Adrenal gland (tissue), 12 donors: Measurements from ENCODE around the gene XIRP2. TPM values are rescaled to one million over a fixed set of nuclear protein-coding genes. Genes with fewer than 3 reads are reported as not detected.

Source experiments
- DNase-seq, 7 donors: peaks; one replicate each; pipeline ENCODE4 v3.0.0-alpha.2; 2019 to 2020
- H3K27ac ChIP-seq, 5 donors: fragments of 200-600 bp; sonication (generic) in 4 of 5; 1 replicate in 3 of 5; 2 replicates in 2 of 5; pipeline versions ENCODE4 v1.5.1 to v1.8.0; 2016 to 2020; ENCODE audit warnings: mild to moderate bottlenecking in 1 of 5
- H3K27me3 ChIP-seq: fragments of 200-600 bp; 2 replicates; pipeline ENCODE4 v1.8.0; 2021
- H3K36me3 ChIP-seq, 2 donors: fragments of 200-600 bp; replicated peaks in 1 of 2; 1 replicate in 1 of 2; 2 replicates in 1 of 2; pipeline versions ENCODE4 v1.5.1 to v1.8.0; 2018 to 2022
- H3K4me1 ChIP-seq, 2 donors: fragments of 200-600 bp; replicated peaks in 1 of 2; 1 replicate in 1 of 2; 2 replicates in 1 of 2; pipeline versions ENCODE4 v1.5.1 to v1.8.0; 2018 to 2021
- H3K4me3 ChIP-seq, 4 donors: fragments of 200-600 bp; sonication (generic) in 3 of 4; one replicate each; pipeline ENCODE4 v1.5.1; 2016 to 2018
- H3K9me3 ChIP-seq, 3 donors: fragments of 200-600 bp; sonication (generic) in 1 of 3; replicated peaks in 1 of 3; 1 replicate in 2 of 3; 2 replicates in 1 of 3; pipeline versions ENCODE4 v1.5.1 to v1.8.0; 2016 to 2021
- POLR2A ChIP-seq, 2 donors: fragments of 450-650 bp; IDR thresholded peaks; one replicate each; pipeline ENCODE4 v1.6.1; 2017; ENCODE audit warnings: antibody characterized with exemption in 2 of 2, mild to moderate bottlenecking in 2 of 2, moderate library complexity in 1 of 2
- WGBS, 4 donors: extraction: QIAGEN DNeasy Blood & Tissue Kit in 2 of 4; methylation state at CpG; one replicate each; pipeline versions ENCODE4 v1.1.5 to v1.1.7; 2013 to 2017; 5-methylcytosine and 5-hydroxymethylcytosine counted together
- intact Hi-C, 2 donors: fragments of 100-400 bp; cut with DNase I; formaldehyde crosslinking; loops; one replicate each; pipeline versions ENCODE4 v1.14.1 to v1.15.0; 2022 to 2023
- polyA plus RNA-seq, 3 donors: library from polyadenylated mRNA; stranded (reverse); fragments of 200-250 nt in 2 of 3; fragments of 350-450 nt in 1 of 3; fragmentation: Illumina TruSeq in 1 of 3; extraction: RNeasy Lipid Tissue Mini Kit (QIAGEN cat#74804) in 1 of 3; gene quantifications; one replicate each; pipeline ENCODE4 v1.2.3, GENCODE V29; 2013 to 2014
- total RNA-seq, 9 donors: library from RNA; depleted of rRNA in 4 of 9; stranded (reverse); fragments of >200 nt in 4 of 9; fragments of 120-200 nt in 1 of 9; fragmentation: NEBNext Ultra II Directional in 1 of 9; extraction: Animal tissue kit (Norgen Biotek cat#: 25700) in 1 of 9; gene quantifications; one replicate each; pipeline versions ENCODE4 v1.1.0 to v1.2.4, GENCODE V29; 2013 to 2023
- TF ChIP-seq, protein P1 (sequence below), 6 experiments: fragments of 450-650 bp in 4 of 6; fragments of 200-600 bp in 2 of 6; sonication (generic) in 1 of 6; IDR thresholded peaks; 1 replicate in 5 of 6; 2 replicates in 1 of 6; pipeline versions ENCODE4 v1.5.1 to v1.8.0; 2016 to 2021; ENCODE audit warnings: antibody characterized with exemption in 6 of 6, mild to moderate bottlenecking in 2 of 6, moderate library complexity in 1 of 6
- donor health status: healthy with polysubstance abuse.
- donor health status: Bipolar disorder and iron deficiency.
- donor health status: DM: yes; HTN: yes; CAD: no.
- donor health status: DM: no; HTN: no; CAD: no.
- donor health status: DM: no; HTN: no; CAD: no.
- donor health status: DM: yes; HTN: yes; CAD: no.

The XIRP2 gene
- total and polyA plus RNA-seq, 12 donors = 0.06 to 1.3 (median 0.17) TPM; not detected in 7

DNA sequence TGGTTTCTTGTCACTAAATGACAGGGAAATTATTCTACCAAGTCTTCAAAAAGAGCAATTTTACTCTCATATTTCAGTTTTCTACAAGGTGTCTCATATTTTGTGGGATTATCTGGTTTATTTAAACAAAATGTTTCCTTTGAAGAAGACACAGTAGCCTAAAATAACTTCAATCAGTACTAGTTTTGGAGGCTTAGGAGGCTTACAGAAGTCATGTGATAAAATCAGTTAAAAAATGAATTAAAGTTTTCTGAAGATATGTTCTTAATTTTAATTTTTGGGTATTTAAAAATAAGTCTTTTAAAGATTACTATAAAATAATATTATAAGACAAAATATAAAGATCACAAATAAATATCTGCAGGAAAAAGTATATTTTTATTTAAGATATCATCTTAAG lies 95.9 kb downstream of the XIRP2 start:
- no peak overlapping the region for H3K4me3 ChIP-seq
- H3K4me1 ChIP-seq = no peaks in the 10 kb centered on the region
- intact Hi-C loops = no loop called here
- no peak for DNase-seq
- no peaks in the 10 kb centered on the region for H3K27me3 ChIP-seq
- TF ChIP-seq, protein P1, sequence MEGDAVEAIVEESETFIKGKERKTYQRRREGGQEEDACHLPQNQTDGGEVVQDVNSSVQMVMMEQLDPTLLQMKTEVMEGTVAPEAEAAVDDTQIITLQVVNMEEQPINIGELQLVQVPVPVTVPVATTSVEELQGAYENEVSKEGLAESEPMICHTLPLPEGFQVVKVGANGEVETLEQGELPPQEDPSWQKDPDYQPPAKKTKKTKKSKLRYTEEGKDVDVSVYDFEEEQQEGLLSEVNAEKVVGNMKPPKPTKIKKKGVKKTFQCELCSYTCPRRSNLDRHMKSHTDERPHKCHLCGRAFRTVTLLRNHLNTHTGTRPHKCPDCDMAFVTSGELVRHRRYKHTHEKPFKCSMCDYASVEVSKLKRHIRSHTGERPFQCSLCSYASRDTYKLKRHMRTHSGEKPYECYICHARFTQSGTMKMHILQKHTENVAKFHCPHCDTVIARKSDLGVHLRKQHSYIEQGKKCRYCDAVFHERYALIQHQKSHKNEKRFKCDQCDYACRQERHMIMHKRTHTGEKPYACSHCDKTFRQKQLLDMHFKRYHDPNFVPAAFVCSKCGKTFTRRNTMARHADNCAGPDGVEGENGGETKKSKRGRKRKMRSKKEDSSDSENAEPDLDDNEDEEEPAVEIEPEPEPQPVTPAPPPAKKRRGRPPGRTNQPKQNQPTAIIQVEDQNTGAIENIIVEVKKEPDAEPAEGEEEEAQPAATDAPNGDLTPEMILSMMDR (IDR thresholded peaks at IDR 0.05) = no peak
- TF ChIP-seq POLR2A (IDR thresholded peaks at IDR 0.05) = no peak
- H3K27ac ChIP-seq = no peak overlapping the region
- no peaks in the 10 kb centered on the region for H3K36me3 ChIP-seq
- peaks cover 0 to 5% (median 0%) of the 10 kb centered on the region in 3 donors for H3K9me3 ChIP-seq

DNA sequence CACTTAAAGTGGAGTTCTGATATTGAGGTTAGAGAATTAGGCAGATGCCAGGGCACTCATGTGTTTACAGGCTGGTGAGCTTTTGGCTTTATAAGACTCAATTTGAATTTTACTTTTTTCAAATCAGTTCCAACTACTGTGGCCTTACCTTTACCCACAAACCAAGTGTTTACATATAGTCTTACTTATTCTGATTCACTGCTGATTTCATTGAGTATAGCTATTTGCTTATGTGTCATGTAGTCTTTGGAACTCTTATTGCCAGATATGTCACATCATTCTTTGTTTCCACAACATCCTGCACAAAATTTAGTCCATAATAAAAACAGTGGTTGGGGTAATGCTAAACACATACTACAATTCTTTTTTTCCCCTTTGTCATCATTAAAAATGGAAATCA lies 96.5 kb downstream of the XIRP2 start:
- TF ChIP-seq, protein P1 (IDR thresholded peaks at IDR 0.05) = no peak
- TF ChIP-seq POLR2A (IDR thresholded peaks at IDR 0.05) = no peak
- H3K27me3 ChIP-seq = no peaks in the 10 kb centered on the region
- intact Hi-C loops = no loop called here
- no peaks in the 10 kb centered on the region for H3K4me1 ChIP-seq
- no peak overlapping the region for H3K27ac ChIP-seq
- no peak overlapping the region for H3K4me3 ChIP-seq
- no peaks in the 10 kb centered on the region for H3K36me3 ChIP-seq
- H3K9me3 ChIP-seq = peaks cover 0 to 5% (median 0%) of the 10 kb centered on the region in 3 donors
- DNase-seq = no peak

DNA sequence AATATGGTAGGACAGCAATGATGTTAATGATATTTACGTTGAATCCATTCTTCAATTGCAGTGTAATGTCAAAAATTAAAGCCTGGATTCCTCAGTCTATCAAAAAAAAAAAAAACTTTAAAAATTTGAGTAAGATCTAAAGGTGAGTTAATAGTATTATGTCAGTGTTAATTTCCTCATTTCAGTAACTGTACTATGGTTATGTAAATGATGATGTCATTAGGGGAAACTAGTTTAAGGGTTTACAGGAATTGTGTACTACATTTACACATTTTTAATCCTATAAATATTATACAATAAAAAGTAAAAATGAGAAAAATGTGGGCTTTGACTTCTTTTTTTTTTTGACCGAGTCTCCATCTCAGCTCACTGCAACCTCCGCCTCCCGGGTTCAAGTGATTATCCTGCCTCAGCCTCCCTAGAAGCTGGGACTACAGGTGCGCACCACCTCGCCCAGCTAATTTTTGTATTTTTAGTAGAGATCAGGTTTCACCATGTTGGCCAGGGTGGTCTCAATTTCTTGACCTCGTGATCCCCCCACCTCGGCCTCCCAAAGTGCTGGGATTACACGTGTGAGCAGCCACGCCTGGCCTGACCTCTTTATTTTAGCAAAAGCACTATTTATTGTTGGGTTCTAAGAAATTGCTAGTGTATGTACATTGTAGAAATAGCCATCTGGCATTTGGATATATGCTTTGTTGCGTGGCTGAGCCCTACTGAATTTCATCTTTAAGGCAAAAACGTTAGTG lies 106.5 kb downstream of the XIRP2 start:
- TF ChIP-seq POLR2A (IDR thresholded peaks at IDR 0.05) = no peak
- TF ChIP-seq, protein P1 (IDR thresholded peaks at IDR 0.05) = no peak
- no peak for DNase-seq
- Histone ChIP-seq H3K4me3 (no peak overlapping the region), H3K27ac (no peak overlapping the region), H3K4me1 (no peaks in the 10 kb centered on the region), H3K27me3 (no peaks in the 10 kb centered on the region), H3K36me3 (no peaks in the 10 kb centered on the region), H3K9me3 (no peaks in the 10 kb centered on the region)
- intact Hi-C loops = no loop called here
- WGBS, 4 donors = 86 to 92% (median 90%) methylated on average over 12 of the region's 12 CpGs

DNA sequence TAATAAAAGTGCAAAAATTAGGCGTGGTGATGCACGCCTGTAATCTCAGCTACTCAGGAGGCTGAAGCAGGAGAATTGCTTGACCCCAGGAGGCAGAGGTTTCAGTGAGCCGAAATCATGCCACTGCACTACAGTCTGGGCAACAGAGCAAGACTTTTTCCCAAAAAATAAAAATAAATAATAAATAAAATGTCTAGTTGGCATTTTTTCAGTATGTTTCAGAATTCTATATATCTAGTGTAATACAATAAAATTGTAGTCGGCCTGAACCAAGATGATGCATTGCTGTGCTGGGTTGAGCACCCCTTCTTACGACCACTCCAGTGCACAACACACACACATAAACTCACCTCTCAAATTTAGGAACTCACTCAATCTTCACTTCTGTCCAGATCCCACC lies 108.2 kb downstream of the XIRP2 start:
- no peaks in the 10 kb centered on the region for H3K4me1 ChIP-seq
- H3K36me3 ChIP-seq = no peaks in the 10 kb centered on the region
- 84 to 87% (median 86%) methylated on average over 5 of the region's 5 CpGs for WGBS, 4 donors
- H3K27me3 ChIP-seq = no peaks in the 10 kb centered on the region
- H3K9me3 ChIP-seq = no peaks in the 10 kb centered on the region
- H3K27ac ChIP-seq = no peak overlapping the region
- no peak for TF ChIP-seq POLR2A (IDR thresholded peaks at IDR 0.05)
- TF ChIP-seq, protein P1 (IDR thresholded peaks at IDR 0.05) = no peak
- H3K4me3 ChIP-seq = no peak overlapping the region
- DNase-seq = no peak
- intact Hi-C loops = no loop called here
